GM12873 (cell line): ENCODE results near the gene KAT2B.

Experiments used
- CTCF ChIP-seq: IDR thresholded peaks from 2 replicates; pipeline ENCODE4 v1.5.1; 2012; ENCODE audit warnings: low read depth, mild to moderate bottlenecking, moderate library complexity, low read length, control low read depth; ENCODE audit not compliant: insufficient read depth; ENCODE audit errors: missing control alignments

Gene KAT2B

GRCh38 chr3:20105513-20106280, 65.5 kb downstream of the KAT2B start:
- no peak for TF ChIP-seq CTCF

- no peak for TF ChIP-seq CTCF
Observed at GRCh38 chr3:20107722-20108121, 67.5 kb downstream of the KAT2B start.

- TF ChIP-seq CTCF, result no peak
Observed at GRCh38 chr3:20108869-20109268, 68.6 kb downstream of the KAT2B start.

GRCh38 chr3:20110826-20111225, 70.6 kb downstream of the KAT2B start:
- TF ChIP-seq CTCF, result no peak

GRCh38 chr3:20111836-20112235, 71.6 kb downstream of the KAT2B start:
- TF ChIP-seq CTCF, result no peak

GRCh38 chr3:20121088-20121487, 80.8 kb downstream of the KAT2B start:
- TF ChIP-seq CTCF, result no peak

- no peak for TF ChIP-seq CTCF
Observed at GRCh38 chr3:20123131-20123652, 82.9 kb downstream of the KAT2B start.
